DND-41 (cell line): ENCODE results near the gene CDK2AP2.
A peak's percentile ranks its signal among the peaks of the same experiment; 100 is the strongest.

Experiments
- ATAC-seq: fragments of 200-7000 bp; cut with Tn5 transposase; 3 replicates; pipeline ENCODE4 v1.9.1; 2021; ENCODE audit warnings: low read depth; ENCODE audit not compliant: insufficient read depth
- DNase-seq: peaks from one replicate; pipeline ENCODE4 v3.0.0-alpha.2; 2020
- H2AFZ ChIP-seq: 2 replicates; pipeline ENCODE4 v1.6.0; 2012; ENCODE audit warnings: low read depth, low read length
- H3K27ac ChIP-seq: 2 replicates; pipeline ENCODE4 v1.5.1; 2012; ENCODE audit warnings: low read length, inconsistent platforms
- H3K27me3 ChIP-seq: fragments of 200-600 bp; sonication (generic); 2 replicates; pipeline ENCODE4 v1.6.0; 2012; ENCODE audit warnings: low read length, mild to moderate bottlenecking, inconsistent platforms; ENCODE audit not compliant: insufficient read depth, poor library complexity
- H3K36me3 ChIP-seq: 2 replicates; pipeline ENCODE4 v1.5.1; 2012; ENCODE audit warnings: low read length, inconsistent platforms; ENCODE audit not compliant: insufficient read depth
- H3K4me1 ChIP-seq: 2 replicates; pipeline ENCODE4 v1.5.1; 2012; ENCODE audit warnings: mild to moderate bottlenecking, low read length; ENCODE audit not compliant: insufficient read depth
- H3K4me2 ChIP-seq: 2 replicates; pipeline ENCODE4 v1.6.0; 2012; ENCODE audit warnings: mild to moderate bottlenecking, moderate library complexity, low read length, inconsistent platforms; ENCODE audit not compliant: insufficient read depth
- H3K4me3 ChIP-seq, 2 experiments: fragments of 200-600 bp in 1 of 2; shearing (Covaris generic) in 1 of 2; 2 replicates each; pipeline ENCODE4 v1.5.1; 2012 to 2016; ENCODE audit warnings: inconsistent platforms in 2 of 2, low read length in 2 of 2, mild to moderate bottlenecking in 2 of 2, low read depth in 1 of 2, moderate library complexity in 1 of 2
- H3K79me2 ChIP-seq: 2 replicates; pipeline ENCODE4 v1.6.0; 2012; ENCODE audit warnings: low read length, inconsistent platforms; ENCODE audit not compliant: insufficient read depth
- H3K9ac ChIP-seq: 2 replicates; pipeline ENCODE4 v1.6.0; 2012; ENCODE audit warnings: low read depth, mild to moderate bottlenecking, inconsistent platforms, low read length, moderate library complexity
- H3K9me3 ChIP-seq: 2 replicates; pipeline ENCODE4 v1.5.1; 2012; ENCODE audit warnings: low read length, moderate library complexity, mild to moderate bottlenecking, inconsistent platforms; ENCODE audit not compliant: insufficient read depth, severe bottlenecking
- H4K20me1 ChIP-seq: 2 replicates; pipeline ENCODE4 v1.6.0; 2012; ENCODE audit warnings: low read length; ENCODE audit not compliant: insufficient read depth
- EZH2 ChIP-seq: IDR thresholded peaks from 3 replicates; pipeline ENCODE4 v1.6.1; 2012; ENCODE audit warnings: borderline replicate concordance, low read depth, mild to moderate bottlenecking, moderate library complexity, low read length, inconsistent platforms; ENCODE audit not compliant: severe bottlenecking
- TF ChIP-seq, protein P1 (sequence below): IDR thresholded peaks from 2 replicates; pipeline ENCODE4 v1.5.1; 2012; ENCODE audit warnings: borderline replicate concordance, low read length, moderate library complexity, mild to moderate bottlenecking; ENCODE audit not compliant: poor library complexity, severe bottlenecking; ENCODE audit errors: extremely low read depth

CDK2AP2 gene

DNA sequence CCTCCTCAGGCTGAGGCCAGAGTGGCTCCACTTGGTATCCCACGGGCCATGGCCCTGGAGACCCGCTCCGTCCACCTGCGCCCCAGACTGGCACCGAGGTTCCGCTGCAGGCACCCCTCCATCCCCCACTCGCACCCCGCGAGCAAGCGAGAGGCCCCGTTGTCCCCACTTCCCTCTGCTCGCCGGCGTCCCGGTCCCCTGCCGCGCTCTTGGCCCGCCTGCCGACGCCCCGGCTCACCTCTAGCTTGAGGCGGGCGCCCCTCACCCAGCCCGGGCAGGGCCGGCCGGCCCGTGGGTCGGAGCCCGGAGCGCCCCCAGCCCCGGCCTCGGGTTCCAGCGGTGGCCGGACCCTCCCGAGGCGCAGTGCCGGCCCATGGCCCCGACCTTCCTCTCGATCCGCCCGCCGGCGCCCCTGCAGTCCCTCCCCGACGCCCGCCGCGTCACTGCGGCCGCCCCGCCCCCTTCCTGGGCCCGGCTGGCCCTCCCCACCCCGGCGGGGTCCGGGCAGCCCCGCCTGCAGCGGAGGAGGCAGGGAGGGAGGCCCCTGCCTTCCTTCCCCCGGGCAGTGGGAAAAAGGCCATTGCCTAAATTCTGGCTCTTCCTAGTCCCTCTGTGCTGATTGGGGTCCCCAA is 2.9 kb downstream of the CDK2AP2 start, which contains the start of gene PITPNM1:
Gene PITPNM1, minus strand, starts transcription at position 414 of the 632 bp plus-strand sequence. CDS start 1,183 bp downstream, outside the sequence.
- no peaks in the 10 kb centered on the region for H3K9me3 ChIP-seq
- peaks cover 51% of the 10 kb centered on the region for H3K79me2 ChIP-seq
- TF ChIP-seq, protein P1, sequence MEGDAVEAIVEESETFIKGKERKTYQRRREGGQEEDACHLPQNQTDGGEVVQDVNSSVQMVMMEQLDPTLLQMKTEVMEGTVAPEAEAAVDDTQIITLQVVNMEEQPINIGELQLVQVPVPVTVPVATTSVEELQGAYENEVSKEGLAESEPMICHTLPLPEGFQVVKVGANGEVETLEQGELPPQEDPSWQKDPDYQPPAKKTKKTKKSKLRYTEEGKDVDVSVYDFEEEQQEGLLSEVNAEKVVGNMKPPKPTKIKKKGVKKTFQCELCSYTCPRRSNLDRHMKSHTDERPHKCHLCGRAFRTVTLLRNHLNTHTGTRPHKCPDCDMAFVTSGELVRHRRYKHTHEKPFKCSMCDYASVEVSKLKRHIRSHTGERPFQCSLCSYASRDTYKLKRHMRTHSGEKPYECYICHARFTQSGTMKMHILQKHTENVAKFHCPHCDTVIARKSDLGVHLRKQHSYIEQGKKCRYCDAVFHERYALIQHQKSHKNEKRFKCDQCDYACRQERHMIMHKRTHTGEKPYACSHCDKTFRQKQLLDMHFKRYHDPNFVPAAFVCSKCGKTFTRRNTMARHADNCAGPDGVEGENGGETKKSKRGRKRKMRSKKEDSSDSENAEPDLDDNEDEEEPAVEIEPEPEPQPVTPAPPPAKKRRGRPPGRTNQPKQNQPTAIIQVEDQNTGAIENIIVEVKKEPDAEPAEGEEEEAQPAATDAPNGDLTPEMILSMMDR = no peak
- no peak for TF ChIP-seq EZH2
- peaks cover 40% of the 10 kb centered on the region for H4K20me1 ChIP-seq
- DNase-seq (peak; percentile 77), ATAC-seq (peak; percentile 21)
- peak within 1 kb of the TSS; percentile 79 for H3K9ac ChIP-seq
- peaks cover 47% of the 10 kb centered on the region for H3K4me1 ChIP-seq
- H3K36me3 ChIP-seq = peaks cover 44% of the 10 kb centered on the region
- H3K27me3 ChIP-seq = no peaks in the 10 kb centered on the region
- H3K4me2 ChIP-seq = peak within 1 kb of the TSS; percentile 95
- peak within 1 kb of the TSS; percentile 69 for H3K27ac ChIP-seq
- H2AFZ ChIP-seq = peak within 1 kb of the TSS; percentile 61; the same call in 1 of the 2 replicates
- H3K4me3 ChIP-seq = peak within 1 kb of the TSS; percentile 42 to 85

DNA sequence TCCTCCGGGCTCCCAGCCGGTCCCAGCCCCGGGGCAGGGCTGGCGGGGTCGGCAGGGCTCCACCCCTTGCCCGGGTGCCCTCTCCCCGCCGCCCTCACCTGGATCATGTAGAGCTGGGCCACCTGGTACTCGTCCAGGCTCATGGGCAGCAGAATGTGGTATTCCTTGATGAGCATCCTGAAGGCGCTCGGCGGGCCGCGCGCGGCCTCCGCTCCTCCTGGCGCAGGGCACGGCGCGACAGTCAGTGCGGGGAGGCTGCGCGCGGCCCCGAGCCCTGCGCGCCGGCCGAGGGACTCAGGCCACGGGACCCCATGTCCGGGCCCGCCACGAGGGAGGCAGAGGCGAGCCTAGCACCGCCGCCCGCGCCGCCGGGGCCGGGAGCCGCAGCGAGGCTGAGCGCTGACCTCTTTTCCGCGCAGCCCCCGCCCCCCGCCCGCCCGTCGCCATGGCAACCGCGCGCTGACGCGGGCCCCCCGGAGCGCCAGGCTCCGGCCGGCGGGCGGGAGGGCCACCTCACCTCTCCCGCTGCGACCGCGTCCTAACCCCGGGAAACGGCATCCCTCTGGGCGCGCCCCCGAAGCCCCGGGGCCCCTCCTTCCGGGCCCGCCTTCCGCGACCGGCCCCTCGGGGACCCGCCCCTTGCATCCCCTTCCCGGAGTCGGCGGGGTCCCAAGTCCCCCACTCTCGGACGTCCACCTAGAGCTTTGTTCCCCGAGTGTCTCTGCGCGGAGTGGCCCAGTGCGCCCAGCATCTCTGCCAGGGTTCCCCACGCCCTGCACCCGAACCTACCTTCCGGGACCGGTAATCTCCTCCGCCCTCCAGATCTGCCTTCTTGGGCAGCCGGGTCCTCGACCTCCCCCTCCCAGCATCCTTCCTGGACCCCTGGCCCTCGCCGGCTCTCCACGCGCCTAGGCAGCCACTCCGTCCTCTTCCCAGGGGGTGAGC is 3.7 kb downstream of the CDK2AP2 start:
- DNase-seq (peak; percentile 40), ATAC-seq (no peak)
- Histone ChIP-seq H3K4me2 (peak overlapping the region; percentile 95), H3K27me3 (no peaks in the 10 kb centered on the region), H3K9ac (peak overlapping the region; percentile 79), H3K79me2 (peaks cover 51% of the 10 kb centered on the region), H4K20me1 (peaks cover 40% of the 10 kb centered on the region), H3K4me3 (peak overlapping the region; percentile 42 to 85), H2AFZ (peak overlapping the region; percentile 61; the same call in 1 of the 2 replicates), H3K4me1 (peaks cover 47% of the 10 kb centered on the region), H3K36me3 (peaks cover 51% of the 10 kb centered on the region), H3K27ac (peak overlapping the region; percentile 69), H3K9me3 (no peaks in the 10 kb centered on the region)
- TF ChIP-seq, protein P1 = no peak
- no peak for TF ChIP-seq EZH2

DNA sequence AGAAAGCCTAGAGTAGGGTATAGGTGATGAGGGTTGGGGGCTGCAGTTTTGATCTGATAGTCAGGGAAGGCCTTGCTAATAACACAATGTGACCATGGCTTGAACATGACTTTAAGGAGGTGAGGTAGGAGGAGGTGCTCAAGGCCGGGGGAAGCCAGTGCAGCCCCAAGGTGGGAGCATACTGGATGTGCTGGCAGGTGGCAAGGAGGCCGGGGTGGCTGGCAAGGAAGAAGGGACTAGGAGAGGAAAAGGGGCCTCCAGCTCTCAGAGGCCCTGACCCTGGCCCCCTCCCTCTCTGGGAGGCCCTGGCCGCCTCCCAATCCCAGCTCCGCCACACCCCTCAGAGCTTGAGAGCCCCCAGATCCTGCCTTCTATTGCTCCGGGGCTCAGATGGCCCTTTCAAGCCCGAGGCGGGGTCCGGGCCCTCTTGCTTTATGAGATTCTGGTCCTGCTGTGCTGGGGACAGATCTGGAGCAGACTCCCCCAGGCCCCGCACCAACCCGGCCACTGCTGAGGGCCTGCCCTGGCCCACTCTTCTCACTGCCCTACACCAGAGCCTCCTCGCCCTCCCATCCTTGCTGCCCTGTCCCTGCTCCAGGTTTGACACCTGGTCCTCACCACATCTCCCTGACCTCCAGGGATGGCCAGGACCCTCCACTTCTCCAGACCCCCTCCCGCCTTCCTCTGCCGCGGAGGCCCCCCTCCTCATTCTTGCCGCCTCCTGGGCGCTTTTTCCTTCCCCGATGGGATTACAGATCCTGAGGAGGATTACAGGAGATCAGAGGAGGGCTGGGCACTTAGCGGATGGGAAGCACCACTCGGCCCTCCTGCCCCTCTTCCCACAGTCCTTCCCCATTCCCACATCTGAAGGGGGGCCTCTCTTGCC is 4.6 kb downstream of the CDK2AP2 start:
- Histone ChIP-seq H3K27ac (no peak overlapping the region), H3K4me3 (peak overlapping the region in 1 of 2 experiments; percentile 85; a peak in 3 of 4 replicates), H3K79me2 (peaks cover 51% of the 10 kb centered on the region), H3K36me3 (peaks cover 61% of the 10 kb centered on the region), H3K4me1 (peaks cover 39% of the 10 kb centered on the region), H4K20me1 (peaks cover 40% of the 10 kb centered on the region), H3K4me2 (peak overlapping the region; percentile 95), H3K27me3 (no peaks in the 10 kb centered on the region), H3K9ac (peak overlapping the region; percentile 79), H2AFZ (no peak overlapping the region), H3K9me3 (no peaks in the 10 kb centered on the region)
- TF ChIP-seq EZH2 = no peak
- DNase-seq (no peak), ATAC-seq (no peak)
